ENCODE data around the gene PLCB1. TPM values are rescaled to one million over a fixed set of nuclear protein-coding genes. Genes with fewer than 3 reads are reported as not detected.

Gene PLCB1
- total and polyA plus RNA-seq, 2 of the 4 experiments (the other 2 are of a cell fraction): 5.6 to 16.1 TPM

DNA sequence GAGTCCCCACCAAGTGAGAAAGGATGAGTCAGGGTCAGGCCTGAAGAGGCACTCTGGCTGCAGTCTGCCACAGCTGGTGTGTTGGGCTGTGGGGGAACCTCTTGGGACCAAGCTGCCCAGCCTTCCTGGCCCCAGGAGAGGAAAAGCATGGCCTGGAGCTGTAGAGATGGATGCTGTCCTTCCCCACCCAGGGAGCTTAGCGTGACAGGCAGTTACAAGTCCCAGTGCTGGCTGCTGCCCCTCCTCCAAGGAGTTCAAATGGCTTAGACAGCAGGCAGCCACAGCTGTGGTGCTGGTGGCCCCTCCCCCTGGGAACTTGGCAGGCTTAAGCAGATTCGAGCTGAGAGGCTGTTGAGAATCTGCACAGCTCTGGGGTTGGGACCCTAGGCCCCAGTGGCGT, 253.2 kb downstream of the PLCB1 start:
- no peak overlapping the region for H3K56ac ChIP-seq (ENCODE audit: extremely low read depth, insufficient read depth, low read length)
- TF ChIP-seq FOS (IDR thresholded peaks at IDR 0.05; ENCODE audit: low read depth, low read length) (no peak), BHLHE40 (IDR thresholded peaks at IDR 0.05; ENCODE audit: low read depth, low read length) (no peak), CHD1 (IDR thresholded peaks at IDR 0.05; ENCODE audit: low read depth, low read length) (no peak), MAZ (IDR thresholded peaks at IDR 0.05; ENCODE audit: borderline replicate concordance, low read depth, low read length) (no peak), CEBPB (IDR thresholded peaks at IDR 0.05; ENCODE audit: low read depth, low read length) (no peak)
- TF ChIP-seq, protein P1, sequence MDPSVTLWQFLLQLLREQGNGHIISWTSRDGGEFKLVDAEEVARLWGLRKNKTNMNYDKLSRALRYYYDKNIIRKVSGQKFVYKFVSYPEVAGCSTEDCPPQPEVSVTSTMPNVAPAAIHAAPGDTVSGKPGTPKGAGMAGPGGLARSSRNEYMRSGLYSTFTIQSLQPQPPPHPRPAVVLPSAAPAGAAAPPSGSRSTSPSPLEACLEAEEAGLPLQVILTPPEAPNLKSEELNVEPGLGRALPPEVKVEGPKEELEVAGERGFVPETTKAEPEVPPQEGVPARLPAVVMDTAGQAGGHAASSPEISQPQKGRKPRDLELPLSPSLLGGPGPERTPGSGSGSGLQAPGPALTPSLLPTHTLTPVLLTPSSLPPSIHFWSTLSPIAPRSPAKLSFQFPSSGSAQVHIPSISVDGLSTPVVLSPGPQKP (IDR thresholded peaks at IDR 0.05; ENCODE audit: borderline replicate concordance, low read depth, low read length): no peak
- TF ChIP-seq, protein P2, sequence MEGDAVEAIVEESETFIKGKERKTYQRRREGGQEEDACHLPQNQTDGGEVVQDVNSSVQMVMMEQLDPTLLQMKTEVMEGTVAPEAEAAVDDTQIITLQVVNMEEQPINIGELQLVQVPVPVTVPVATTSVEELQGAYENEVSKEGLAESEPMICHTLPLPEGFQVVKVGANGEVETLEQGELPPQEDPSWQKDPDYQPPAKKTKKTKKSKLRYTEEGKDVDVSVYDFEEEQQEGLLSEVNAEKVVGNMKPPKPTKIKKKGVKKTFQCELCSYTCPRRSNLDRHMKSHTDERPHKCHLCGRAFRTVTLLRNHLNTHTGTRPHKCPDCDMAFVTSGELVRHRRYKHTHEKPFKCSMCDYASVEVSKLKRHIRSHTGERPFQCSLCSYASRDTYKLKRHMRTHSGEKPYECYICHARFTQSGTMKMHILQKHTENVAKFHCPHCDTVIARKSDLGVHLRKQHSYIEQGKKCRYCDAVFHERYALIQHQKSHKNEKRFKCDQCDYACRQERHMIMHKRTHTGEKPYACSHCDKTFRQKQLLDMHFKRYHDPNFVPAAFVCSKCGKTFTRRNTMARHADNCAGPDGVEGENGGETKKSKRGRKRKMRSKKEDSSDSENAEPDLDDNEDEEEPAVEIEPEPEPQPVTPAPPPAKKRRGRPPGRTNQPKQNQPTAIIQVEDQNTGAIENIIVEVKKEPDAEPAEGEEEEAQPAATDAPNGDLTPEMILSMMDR (conservative IDR thresholded peaks at IDR 0.05; ENCODE audit: low read depth, low read length): no peak
- no CpG with 5 or more reads among the region's 3 CpGs for WGBS, 2 experiments (ENCODE audit: extremely low coverage in 2 of 2, insufficient read length in 1 of 2)

More for the DNA sequence above, 253.2 kb downstream of the PLCB1 start:
- Histone ChIP-seq H3K79me1 (ENCODE audit: low read depth in 1 of 2, low read length in 2 of 2) (peaks cover 7 to 11% of the 10 kb centered on the region in 2 experiments), H3K4ac (ENCODE audit: low read depth, low read length) (peak overlapping the region; percentile 17; the same call in 1 of the 2 replicates), H3K18ac (ENCODE audit: low read depth, low read length) (no peak overlapping the region), H2BK5ac (ENCODE audit: low read depth, low read length, poor library complexity, severe bottlenecking) (no peak overlapping the region), H2AK9ac (replicated peaks; ENCODE audit: low read depth, low read length, poor library complexity) (peak overlapping the region; percentile 55), H3K27me3 (ENCODE audit: control insufficient read depth, insufficient read depth, low read length) (no peaks in the 10 kb centered on the region), H2AFZ (replicated peaks; ENCODE audit: low read length, poor library complexity) (no peak overlapping the region), H2AK5ac (ENCODE audit: low read depth, low read length) (peak overlapping the region; percentile 9; the same call in 1 of the 2 replicates), H3K4me3 (ENCODE audit: insufficient read depth, low read depth, low read length) (no peak overlapping the region), H3K14ac (replicated peaks; ENCODE audit: low read depth, low read length) (no peak overlapping the region; the same call in 1 of the 2 replicates), H4K91ac (ENCODE audit: insufficient read depth, low read depth, low read length) (no peak overlapping the region), H3K36me3 (ENCODE audit: control insufficient read depth, insufficient read depth, low read length) (no peaks in the 10 kb centered on the region), H2BK20ac (ENCODE audit: low read depth, low read length) (no peak overlapping the region), H3K9ac (ENCODE audit: low read depth, low read length) (no peak overlapping the region), H3K9me1 (ENCODE audit: insufficient read depth, low read length) (peaks cover 5% of the 10 kb centered on the region; the same call in 1 of the 2 replicates), H2BK120ac (ENCODE audit: low read depth, low read length) (no peak overlapping the region), H3K4me2 (ENCODE audit: low read depth, low read length) (no peak overlapping the region), H3K27ac (ENCODE audit: insufficient read depth, low read length) (no peak overlapping the region), H3K4me1 (ENCODE audit: control insufficient read depth, insufficient read depth, low read length) (peaks cover 7% of the 10 kb centered on the region), H3K9me3 (ENCODE audit: control insufficient read depth, insufficient read depth, low read length) (no peaks in the 10 kb centered on the region), H4K5ac (ENCODE audit: low read depth, low read length) (no peak overlapping the region), H2BK15ac (ENCODE audit: low read depth, low read length) (no peak overlapping the region; the same call in 2 of the 3 replicates), H3K23ac (ENCODE audit: low read depth, low read length) (no peak overlapping the region), H4K8ac (ENCODE audit: low read depth in 2 of 2, low read length in 2 of 2) (no peak overlapping the region), H4K20me1 (ENCODE audit: insufficient read depth, low read length) (no peaks in the 10 kb centered on the region)
- ATAC-seq (ENCODE audit: low read depth) (peak; percentile 60), DNase-seq (peak; percentile 65)
- intact Hi-C loops (cut with micrococcal nuclease) (loop anchor here (5.0 kb wide), 1 partner anchor 163 kb away; no protein-coding TSS in a partner anchor), dilution Hi-C loops (cut with HindIII; ENCODE audit: low sequenced_read_pairs, unreplicated experiment) (no loop called here), in situ Hi-C loops (cut with MboI; ENCODE audit: low sequenced_read_pairs) (loop anchor here (5.0 to 10.0 kb wide), 2 partner anchors 248 to 330 kb away; no protein-coding TSS in a partner anchor)
- BruUV-seq (replicated peaks): no TSS peak
- ChIA-PET CTCF (no interaction called here), POLR2A (ENCODE audit: unreplicated experiment) (no interaction called here)
